HG02678 (cell line): ENCODE data around the gene ELFN2.

ENCODE experiments used
- ATAC-seq: cut with Tn5 transposase; IDR thresholded peaks from one replicate; pipeline ENCODE4 v1.9.1; 2021; ENCODE audit warnings: mild to moderate bottlenecking, moderate library complexity; ENCODE audit not compliant: unreplicated experiment

The ELFN2 gene

DNA sequence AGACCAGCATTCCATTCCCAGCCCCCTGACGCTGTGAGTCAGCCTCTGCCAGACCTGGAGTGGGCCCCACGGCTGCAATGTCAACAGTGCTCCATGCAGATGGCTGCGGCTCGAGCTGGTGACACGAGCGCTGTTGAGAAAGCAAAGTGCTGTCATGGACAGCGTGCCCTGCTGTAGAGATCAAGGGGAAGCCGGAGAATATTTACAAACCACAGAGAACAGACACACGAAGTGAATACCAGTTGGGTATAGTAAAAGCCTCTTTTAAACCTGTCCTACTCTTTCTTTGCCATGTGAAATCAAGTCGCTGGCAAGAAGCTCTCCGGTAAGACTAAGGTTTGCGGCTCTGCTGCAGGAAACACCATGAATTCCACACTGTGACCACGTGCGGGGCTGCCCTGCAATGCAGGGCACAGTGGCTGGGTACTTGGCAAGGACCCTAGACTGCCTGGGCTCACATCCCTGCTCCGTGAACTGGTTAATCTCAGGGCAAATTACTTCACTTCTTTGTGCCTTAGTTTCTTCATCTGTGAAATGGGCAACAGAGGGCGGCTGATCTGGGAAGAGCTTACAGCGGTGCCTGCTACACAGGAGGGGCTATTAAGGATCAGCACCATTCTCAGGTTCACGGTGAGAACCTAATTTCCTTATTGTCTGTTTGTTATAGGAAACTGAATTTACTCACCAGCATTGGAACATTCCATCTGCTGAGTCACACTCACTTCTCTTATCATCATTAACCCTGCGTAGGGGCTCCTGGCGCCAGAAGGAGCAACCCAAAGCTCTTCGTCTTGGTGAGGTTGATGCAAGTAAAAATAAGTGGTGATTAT, 27.8 kb upstream of the ELFN2 start:
- no peak for ATAC-seq

DNA sequence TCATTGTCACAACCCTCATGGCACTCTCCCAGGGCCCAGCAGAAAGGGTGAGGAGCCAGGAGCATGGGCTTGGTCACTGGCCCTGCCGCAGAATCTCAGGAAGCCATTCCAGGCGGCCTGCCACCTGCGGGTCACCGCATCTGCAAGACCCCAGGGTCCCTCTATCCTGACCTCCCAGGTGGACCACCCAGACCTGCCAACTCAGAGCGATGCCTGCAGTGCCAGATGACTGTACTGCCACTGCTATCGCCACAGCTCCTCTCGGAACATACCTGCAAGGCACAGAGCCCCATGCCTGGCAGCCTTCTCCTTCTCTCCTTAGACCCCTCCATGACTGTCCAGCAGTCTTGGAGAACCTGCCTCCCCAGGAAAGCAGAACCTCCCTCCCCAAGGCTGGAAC, 26.4 kb upstream of the ELFN2 start:
- no peak for ATAC-seq

DNA sequence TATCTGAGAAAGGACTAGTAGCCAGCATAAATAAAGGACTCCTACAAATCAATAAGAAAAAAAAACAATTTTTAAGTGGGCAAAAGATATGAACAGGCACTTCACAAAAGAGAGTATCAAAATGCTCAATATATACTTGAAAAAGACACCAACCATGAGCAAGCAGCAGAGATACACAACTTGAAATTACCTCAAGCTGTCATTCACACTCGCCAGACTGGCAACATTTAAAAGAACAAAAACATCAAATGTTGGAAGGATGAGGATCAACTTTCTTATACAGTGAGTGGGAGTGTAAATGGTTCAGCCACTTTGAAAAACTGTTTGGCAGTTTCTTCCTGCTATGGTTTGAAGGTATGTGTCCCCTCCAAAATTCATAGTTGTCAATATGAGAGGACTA, 23.9 kb upstream of the ELFN2 start:
- ATAC-seq = no peak

DNA sequence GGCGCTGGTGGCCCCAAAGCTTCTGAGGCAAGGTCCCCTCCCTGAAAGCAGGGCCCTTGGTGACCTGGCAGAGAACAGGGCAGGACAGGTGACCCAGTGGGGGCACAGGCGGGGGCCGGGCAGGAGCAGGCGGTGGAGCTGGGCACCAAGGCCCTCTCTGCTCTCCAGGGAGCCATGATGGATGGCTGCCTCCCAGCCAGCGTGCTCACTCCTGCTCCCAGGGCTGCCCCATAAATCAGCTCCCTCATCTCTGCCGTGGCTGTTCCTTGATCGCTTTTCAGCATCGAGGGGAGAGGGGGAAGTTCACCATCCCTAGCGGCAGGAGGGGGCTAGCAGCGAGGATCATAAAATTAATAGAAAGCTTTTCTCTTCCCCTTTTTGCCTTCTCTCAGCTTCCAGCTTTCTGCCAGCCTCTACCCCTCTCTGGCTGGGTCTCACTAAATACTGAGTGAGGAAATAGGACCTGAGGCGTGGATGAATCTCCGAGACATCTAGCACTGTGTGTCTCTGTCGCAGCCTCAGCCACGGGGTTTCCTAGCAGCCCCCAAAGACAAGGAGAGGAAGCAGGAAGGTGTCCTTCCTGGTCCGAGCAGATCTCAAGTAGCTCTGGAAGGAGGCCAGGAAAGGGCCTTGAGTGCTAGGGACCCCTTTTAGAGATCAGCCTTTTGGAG, 22.2 kb upstream of the ELFN2 start:
- no peak for ATAC-seq

DNA sequence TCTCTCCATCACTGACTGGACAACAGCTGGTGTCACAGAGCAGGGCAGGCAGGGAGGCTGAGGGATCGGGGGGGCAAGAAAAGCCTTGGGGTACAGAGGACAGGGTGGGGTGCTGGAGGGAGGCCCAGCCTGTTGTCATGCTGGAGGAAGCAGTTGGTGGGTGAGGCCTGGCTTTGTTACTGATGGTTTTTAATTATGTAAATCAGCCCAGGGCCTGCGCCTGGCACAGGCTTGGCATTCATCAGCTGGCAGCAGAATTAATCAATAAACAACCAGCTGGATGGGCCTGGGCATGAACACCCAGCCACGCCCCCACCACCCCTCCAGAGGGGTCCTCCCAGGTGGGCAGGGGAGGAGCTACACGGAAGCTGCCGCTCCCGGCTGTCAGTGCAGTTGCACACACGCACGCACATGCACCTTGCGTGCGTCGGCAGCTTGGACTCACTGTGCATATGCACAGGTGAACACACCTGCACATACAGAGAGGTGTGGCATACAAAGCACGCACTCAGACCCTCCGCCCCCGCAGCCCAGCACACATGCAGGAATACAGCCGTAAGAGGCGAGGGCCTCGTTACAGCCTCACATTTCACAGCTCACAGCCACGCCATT, 21.3 kb upstream of the ELFN2 start:
- no peak for ATAC-seq

DNA sequence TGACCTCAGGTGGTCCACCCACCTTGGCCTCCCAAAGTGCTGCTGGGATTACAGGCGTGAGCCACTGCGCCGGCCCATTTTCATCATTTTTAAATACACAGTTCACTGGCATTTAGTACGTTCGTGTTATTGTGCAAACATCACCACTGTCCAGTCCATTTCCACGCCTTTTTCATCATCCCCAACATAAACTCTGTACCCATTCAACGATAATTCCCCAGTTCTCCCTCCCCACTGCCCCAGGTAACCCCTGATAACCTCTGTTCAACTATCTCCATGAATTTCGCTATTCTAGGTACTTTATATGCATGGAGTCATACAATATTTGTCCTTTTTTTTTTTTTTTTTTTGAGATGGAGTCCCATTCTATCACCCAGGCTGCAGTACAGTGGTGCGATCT, 18.2 kb upstream of the ELFN2 start:
- ATAC-seq = no peak

DNA sequence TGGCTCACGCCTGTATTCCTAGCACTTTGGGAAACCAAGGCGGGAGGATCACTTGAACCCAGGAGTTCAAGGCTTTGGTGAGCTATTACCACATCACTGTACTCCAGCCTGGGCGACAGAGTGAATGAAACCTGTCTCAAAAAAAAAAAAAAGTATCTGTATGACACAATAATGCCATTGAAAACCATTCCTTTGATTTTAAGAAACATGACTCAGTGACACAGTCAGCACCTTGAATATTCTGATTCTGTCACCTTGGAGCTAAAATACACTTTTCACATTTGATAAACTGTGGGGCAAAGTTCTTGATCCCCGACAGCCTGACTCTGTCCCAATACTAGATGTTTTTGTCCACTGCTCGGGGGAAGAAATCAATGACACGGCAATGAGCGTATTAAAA, 16.7 kb upstream of the ELFN2 start:
- ATAC-seq = no peak

DNA sequence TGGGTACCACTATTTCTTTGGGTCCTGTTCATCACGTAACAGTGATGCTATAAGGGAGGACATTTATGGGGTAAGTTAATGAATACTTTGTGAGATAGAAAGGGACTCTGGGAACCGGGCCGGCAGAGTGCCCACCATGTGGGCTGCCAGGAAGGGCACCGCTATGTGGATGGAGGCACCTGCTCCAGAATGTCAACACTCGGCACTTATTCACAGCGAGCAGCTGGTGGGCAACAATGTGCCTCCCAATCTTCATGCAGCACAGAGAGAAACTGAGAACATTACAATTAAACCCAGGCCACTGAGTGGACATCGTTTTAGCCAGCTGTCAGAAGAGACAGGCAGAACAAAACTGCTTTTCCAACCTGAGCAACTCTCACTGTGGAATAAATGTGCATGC, 15.8 kb upstream of the ELFN2 start:
- ATAC-seq = no peak

DNA sequence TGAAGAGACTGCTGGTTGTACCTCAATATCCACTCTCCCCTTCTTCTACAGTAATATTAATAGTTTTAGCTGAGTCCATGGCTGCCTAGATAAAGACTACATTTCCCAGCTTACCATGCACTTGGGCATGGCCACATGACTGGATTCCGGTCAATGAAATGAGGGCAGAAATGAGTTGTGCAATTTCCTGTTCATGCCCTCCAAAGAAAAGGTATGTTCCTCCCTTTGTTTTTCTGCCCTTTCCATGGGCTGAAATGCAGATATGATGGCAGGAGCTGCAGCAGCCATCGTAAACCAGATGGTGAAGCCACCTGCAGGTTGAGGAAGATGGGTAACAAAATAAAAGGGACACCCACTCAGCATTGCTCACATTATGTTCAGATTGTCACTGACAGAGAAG, 15.3 kb upstream of the ELFN2 start:
- ATAC-seq = no peak

DNA sequence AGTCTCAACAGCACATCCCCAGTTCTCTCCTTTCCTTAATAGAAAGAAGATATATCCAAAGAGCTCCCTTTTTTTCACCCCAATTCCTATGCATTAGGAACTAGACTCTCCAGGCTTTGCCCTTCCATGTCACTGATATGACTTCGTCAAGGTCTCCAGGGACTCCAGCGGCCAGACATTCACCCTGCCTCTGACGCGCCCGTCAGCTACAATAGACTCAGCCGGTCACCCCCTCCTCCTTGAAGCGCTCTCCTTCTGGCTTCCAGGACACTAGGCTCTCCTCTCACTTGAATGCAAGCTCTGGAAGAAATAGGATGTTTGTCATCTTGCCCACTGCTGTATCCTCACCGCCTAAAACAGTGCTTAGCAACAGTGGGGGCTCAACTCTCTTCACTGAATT, 14.9 kb upstream of the ELFN2 start:
- ATAC-seq = no peak

DNA sequence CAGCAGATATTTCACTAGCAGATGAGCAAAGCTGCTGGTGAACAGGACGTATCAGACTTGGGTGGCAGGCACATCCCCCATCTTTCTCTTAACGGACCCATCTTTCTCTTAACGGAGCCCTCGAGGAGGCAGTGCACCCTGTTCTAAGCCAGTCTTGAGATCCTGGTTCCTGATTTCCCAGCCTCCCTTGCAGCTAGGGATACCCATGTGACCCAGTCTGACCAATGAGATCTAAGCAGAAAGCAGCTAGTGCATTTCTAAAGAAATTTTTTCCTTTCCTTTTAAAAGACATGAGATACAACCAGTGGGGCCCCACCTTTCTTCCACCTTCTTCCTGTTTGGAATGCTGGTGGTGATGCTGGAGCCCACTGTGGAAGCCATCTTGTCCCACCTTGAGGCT, 13.6 kb upstream of the ELFN2 start:
- no peak for ATAC-seq

DNA sequence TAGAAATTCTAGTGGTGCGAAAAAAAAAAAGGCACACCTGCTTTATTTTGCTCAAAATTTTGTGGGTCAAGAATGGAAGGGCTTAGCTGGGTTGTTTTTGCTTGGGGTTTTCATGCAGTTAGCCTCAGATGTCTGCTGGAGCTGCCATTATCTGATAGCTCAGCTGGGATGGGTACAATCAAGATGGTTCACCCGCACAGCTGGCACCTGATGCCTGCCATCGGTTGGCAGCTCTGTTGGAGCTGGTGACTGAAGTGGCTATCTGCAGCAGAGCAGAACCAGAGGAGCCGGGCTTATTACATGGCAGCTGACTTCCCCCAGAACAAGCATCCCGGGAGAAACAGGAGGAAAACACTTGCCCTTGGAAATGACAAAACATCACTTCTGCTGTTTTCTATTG, 12.1 kb upstream of the ELFN2 start:
- no peak for ATAC-seq

DNA sequence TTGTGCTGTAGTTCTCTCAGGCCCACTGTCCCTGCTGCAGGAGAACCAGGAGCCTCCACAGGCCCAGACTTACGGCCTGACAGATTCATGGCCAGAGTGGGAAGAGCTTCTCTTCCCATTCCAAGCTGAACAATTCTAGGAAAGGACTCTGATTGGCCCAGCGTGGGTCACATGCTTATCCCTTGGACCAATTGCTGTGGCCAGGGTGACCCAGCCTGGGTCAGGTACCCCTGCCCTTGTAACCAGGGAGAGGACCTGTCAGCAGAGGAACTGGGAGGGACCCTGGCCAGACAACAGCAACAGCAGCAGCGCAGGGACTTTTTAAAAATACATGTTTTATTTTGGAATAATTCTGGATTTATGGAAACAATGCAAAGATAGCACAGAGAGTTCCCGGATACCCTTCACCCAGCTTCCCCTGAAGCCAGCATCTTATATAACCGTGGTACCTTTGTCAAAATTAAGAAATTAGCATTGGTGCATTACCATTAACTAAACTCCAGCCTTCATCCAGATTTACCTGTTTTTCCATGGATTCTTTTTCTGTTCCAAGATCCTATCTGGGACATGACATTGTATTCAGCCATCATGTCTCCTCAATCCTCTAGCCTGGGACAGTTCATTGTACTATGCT, 8.8 kb upstream of the ELFN2 start:
- ATAC-seq = no peak

DNA sequence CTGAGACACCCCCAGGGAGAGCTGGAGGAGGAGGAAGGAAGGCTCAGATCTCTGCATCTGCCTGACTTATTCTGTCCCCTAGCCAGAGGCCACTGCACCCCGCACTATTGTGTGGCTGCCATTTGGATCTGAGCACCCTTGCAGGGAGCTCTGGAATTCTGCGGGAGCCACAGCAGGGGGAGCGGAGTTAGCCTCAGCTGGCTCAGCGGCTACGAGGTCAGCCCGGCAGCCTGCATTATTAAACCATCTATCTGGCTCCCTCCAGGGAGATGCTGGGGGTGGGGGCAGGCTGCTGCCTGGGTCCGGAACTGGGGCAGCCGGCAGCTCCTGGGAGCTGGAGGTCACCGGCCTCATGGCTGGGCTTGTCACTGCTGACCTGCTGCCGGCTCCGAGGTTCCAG, 6.5 kb upstream of the ELFN2 start:
- no peak for ATAC-seq

DNA sequence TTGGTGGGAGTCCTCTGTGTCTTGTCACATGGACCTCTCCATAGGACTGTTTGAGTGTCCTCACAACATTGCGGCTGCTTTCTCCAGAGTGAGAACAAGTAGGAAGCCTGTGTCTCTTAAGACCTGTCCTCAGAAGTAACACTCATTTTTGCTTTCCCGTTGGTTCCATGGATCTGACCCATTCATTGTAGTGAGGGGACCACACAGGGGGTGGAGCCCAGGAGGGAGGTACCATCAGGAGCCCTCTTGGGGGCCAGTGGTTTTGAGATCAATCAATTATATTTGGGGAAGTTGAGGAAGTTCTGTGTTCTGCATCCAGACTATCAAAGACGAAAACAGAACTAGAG, 5.4 kb upstream of the ELFN2 start:
- ATAC-seq = no peak

DNA sequence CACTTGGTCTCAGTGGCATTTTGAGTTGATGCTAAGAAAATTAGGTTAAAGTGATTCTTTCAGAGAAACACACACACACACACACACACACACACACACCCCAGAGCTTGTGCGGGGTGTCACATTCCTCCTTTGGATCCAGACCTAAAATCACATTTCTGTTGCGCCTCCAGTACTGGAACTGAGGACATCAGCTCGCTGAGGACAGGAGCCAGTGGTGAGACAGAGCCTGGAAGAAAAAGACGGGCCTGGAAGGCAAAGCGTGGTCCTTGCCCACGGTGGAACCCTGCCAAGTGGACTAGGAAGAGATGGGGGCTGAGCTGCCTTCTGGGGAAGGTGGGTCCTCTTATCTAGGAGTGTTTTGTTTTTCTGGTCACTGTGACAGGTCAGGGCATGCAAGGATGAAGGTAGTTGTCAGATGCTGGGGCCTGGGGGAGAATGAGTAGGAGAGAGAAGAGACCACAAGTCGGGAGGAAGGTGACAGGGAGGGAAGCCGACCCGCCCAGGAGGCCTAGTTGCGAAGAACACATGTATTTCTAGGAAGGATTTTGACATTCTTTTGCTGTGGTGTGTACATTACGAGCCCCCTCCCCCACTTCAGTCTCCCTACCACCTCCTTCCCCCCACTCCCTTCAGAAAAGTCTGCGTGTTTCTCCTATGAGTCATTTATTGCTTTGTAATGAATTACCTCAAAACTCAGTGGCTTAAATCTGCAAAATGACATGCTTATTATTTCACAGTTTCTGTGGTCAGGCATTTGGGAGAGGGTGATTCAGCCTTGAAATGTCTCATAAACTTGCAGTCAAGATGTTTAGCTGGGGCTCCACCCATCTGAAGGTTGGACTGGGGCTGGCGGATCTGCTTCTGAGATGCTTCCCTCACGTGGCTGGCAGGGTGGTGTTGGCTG, 4.8 kb upstream of the ELFN2 start:
- no peak for ATAC-seq

DNA sequence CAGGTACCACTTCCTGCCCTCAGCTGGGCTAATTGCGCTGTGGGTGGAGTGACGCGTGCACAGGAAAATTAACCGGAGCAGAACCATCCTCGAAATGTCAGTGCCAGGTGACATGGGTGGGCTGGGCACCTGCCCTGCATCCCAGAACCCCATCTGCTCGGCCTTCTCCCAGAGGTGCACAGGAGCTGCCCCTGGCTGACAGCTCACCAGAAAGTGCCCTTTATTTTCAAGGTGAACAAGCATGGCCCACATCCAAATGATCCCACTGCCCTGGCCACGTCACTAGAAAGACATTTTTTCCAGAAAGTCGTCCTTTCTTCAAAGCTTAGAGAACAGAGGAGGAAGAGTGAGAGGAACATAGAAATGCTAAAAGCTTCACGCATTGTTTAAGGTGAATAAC, 4.1 kb upstream of the ELFN2 start:
- no peak for ATAC-seq

DNA sequence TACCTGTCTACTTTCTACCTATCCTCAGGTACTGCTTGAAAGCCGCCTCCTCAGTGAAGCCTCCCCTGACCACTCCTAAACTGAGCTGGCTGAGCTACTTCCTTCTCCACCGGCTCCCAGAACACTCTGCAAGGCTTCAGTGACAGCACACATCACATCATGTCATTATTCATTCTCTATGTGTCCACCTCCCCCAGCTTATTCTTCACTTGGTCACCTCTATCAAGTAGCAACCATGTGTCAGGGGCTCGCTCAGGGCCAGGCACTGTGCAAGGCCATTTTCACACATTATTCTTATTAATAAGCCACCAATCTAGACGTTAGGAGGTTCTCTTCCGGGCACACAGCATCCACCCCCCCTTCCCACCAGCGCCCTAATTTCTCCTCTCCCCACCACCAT, 3.7 kb upstream of the ELFN2 start:
- no peak for ATAC-seq

DNA sequence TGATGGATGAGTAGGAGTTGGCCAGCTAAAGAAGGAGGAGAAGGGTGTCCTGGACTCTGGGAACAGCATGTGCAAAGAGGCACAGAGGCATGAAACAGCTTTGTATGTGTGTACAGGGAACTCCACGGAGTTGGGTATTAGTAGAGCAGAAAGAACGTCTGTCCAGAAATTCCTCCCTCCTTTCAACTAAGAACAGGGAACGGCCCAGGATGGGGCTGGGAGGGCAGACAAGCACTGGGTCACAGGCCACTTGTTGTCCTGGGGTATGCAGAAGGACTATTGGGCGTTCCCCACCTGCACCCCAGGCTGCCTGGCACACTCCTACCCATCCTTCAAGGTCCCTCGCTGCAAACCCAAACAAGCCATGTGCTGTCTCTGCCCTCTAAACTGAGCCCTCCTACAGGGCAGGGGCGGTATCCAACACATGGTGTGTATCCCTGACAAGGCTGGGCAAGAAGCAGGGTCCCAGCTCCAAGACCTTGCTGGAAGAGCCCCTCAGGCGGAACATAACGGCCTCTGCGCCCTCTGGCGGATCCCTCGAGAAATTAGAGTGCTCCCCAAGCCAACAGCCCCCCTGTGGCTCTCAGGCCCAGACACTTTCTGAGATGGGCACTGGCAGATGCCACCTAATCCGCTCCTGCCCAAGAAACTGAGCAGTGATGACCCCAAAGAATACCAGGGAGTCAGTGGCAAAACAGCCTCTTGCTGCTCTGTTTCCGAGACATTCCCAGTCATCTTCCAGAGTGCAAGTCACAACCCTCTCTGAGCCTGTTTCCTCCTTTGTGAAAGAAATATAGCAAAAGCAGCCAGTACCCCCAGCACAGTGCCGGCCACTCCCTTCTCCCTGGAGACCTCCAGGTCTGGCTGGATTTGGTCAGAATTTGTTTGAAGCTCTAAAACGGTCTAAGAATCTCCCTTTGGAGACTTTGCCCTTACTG, 1.6 kb upstream of the ELFN2 start:
- no peak for ATAC-seq
